ENCODE results near the gene TTLL10.
"Not testable (repeated sequence)": the region's sequence is repeated elsewhere in the genome, so short reads cannot be mapped to it uniquely, and the experiment has no call there.

The TTLL10 gene

DNA sequence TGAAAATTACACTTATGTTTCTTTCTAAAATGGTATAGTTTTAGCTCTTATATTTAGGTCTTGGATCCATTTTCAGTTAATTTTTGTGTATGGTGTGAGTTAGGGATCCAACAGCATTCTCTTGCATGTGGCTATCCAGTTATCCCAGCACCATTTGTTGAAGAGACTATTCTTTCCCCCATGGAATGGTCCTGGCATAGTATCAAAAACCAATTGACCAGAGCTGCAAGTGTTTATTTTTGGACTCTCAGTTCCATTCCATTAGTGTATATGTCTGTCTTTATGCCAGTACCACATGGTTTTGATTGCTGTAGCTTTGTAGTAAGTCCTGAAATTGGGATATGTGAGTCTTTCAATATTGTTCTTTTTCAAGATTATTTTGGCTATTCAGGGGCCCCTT, 14.3 kb downstream of the TTLL10 start:
- DNase-seq (ENCODE audit: low spot score) = no peak

DNA sequence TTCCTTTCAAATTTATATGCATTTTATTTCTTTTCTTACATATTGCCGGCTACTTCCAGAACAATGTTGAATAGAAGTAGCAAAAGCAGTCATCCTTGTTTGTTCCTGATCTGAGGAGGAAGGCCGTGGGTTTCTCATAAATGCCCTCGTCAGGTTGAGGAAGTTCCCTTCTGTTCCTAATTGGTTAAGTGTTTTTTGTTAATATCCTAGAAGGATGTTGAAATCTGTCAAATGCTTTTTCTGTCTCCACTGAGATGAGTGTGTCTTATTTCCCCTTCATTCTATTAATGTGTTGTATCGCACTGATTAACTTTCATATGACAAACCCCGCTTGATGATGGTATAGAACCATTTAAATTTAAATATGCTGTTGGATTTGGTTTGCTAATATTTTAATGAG, 15.4 kb downstream of the TTLL10 start:
- no peak for DNase-seq (ENCODE audit: low spot score)

GRCh38 chr1:1191734-1192133, 18.1 kb downstream of the TTLL10 start:
- no peak for DNase-seq (ENCODE audit: low spot score)

GRCh38 chr1:1194723-1195122, 21.0 kb downstream of the TTLL10 start:
- no peak for DNase-seq (ENCODE audit: low spot score)

DNA sequence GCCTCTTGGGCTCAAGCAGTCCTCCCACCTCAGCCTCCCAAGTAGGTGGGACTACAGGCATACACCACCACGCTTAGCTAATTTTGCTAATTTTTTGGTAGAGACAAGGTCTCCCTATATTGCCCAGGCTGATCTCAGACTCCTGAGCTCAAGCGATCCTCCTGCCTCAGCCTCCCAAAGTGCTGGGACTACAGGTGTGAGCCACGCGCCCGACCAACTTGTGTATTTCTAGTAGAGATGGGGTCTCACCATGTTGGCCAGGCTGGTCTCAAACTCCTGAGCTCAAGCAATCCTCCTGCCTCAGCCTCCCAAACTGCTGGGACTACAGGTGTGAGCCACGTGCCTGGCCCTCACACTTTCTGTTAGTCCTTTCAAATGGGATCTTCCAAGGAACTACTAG, 22.0 kb downstream of the TTLL10 start:
- DNase-seq (ENCODE audit: low spot score) = not testable (repeated sequence)

GRCh38 chr1:1196431-1197187, 22.9 kb downstream of the TTLL10 start:
- DNase-seq (ENCODE audit: low spot score) = no peak

- DNase-seq (ENCODE audit: low spot score) = no peak
Observed at GRCh38 chr1:1197188-1197500, 23.5 kb downstream of the TTLL10 start.

DNA sequence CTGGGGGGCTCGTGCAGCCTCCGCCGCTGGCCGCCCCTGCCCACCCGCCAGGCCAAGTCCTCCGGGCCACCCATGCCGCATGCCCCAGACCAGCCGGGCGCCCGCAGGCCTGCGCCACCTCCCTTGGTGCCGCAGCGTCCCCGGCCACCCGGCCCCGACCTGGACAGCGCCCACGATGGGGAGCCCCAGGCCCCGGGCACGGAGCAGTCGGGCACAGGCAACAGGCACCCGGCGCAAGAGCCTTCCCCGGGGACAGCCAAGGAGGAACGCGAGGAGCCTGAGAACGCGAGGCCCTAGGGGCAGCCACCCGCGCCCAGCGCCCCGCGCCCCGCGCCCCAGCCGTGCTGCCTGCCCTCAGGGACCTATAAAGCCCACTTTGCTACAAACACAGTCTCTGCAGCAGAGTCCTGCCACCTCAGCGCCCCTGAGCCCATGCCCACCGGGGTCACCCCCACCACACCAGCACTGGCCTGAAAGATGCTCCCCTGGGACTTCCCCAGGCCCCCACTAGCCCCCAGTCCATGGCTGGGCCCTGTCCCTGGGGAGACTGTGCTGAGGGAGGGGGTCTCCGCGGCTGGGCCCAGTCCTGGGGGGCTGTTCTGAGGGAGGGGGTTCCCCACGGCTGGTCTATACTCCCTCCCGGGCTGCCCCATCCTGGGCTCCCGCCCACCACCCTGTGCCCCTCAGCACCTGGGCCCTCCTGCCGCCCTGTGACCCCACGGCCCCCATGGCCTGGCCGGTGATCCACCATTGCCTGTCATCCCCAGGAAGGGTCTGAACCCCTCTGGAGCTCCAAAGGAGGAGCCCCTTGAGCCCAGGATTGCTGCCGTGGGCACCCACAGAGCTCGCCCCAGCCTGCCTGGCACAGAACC, 24.1 kb downstream of the TTLL10 start:
- no peak for DNase-seq (ENCODE audit: low spot score)

GRCh38 chr1:1198423-1199140, 24.9 kb downstream of the TTLL10 start:
- no peak for DNase-seq (ENCODE audit: low spot score)

DNA sequence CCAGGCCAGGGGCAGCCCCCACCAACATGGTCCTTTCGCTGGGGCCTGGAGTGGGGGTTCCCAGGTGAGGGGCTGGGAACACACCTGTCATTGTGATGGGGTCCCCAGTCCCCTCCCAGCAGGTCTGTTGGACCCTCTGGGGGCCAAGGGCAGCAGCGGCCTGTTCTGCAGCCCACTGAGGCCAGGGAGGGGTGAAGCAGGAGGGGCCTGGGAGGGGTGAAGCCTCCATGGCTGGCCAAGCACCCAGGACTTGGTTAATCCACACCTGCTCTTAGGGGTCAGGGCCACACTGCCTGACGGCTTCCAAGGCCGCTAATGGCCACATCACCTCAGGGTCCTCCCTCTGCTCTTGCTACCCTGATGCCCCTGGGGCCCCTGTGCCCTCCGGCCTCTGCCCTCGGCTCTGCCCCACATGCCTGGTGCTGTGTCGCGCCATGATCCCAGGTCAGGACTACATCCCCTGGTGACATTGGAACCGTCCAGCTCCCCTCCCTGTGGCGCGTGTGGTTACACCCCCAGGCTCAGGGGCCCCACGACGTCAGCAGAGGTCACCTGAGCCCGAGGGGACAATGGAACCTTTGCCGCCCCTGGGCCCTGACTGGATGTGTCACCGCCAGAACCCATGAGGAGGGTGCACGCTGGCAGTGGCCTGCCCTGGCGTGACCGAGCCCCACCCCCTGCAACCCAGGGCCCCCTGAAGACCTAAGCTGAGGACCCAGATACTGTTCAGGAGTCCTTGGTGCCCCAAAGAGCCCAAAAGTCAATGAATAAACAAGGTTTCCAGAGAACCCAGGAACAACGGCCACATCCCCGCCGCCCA, 25.7 kb downstream of the TTLL10 start:
- DNase-seq (ENCODE audit: low spot score) = no peak

- no peak for DNase-seq (ENCODE audit: low spot score)
Observed at GRCh38 chr1:1199961-1200875, 26.5 kb downstream of the TTLL10 start.

DNA sequence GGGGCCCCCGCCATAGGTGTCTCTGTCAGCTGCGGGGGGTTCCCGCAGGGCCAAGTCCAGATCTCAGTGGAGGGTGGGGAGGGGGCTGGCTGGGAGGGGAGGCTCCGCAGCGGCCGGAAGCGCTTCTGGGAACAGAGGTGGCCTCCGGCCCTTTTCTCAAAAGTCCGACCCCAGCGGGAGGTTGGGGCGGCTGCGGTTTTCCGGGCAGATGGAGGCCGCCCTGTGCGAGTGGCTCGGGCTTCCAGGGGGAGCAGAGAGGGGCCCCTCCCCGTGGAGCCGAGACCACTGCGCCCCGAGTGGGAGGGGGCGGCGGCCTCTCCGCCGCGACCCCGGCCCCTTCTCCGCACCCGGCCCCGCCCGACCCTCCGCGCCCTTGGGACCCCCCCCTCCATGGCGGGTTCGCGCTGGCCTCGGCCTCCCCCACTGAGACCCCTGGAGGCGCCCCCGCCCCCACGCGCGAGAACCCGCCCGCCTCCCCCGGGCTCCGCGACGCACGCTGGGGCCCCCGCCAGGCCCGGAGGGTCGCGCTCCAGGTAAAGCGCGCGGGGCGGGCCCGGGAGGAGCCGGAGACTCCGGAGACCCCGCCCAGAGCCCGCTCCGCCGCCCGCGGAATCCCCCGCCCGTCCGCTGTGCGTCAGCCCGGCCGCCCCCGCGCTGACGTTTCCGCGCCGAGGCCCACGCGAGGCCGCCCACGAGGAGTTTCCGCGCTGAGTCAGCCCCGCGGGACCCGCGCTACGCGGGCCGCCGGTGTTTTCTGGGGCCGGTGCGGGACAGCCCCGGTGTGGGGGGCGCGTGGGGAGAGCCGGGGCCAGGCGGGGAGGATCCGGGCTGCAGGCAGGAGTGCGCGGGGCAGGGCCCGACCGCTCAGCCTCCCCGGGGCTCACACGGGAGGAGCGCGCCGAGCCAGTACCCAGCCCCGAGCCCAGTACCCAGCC, 27.5 kb downstream of the TTLL10 start:
- no peak for DNase-seq (ENCODE audit: low spot score)

- no peak for DNase-seq (ENCODE audit: low spot score)
Observed at GRCh38 chr1:1202831-1203560, 29.3 kb downstream of the TTLL10 start.

DNA sequence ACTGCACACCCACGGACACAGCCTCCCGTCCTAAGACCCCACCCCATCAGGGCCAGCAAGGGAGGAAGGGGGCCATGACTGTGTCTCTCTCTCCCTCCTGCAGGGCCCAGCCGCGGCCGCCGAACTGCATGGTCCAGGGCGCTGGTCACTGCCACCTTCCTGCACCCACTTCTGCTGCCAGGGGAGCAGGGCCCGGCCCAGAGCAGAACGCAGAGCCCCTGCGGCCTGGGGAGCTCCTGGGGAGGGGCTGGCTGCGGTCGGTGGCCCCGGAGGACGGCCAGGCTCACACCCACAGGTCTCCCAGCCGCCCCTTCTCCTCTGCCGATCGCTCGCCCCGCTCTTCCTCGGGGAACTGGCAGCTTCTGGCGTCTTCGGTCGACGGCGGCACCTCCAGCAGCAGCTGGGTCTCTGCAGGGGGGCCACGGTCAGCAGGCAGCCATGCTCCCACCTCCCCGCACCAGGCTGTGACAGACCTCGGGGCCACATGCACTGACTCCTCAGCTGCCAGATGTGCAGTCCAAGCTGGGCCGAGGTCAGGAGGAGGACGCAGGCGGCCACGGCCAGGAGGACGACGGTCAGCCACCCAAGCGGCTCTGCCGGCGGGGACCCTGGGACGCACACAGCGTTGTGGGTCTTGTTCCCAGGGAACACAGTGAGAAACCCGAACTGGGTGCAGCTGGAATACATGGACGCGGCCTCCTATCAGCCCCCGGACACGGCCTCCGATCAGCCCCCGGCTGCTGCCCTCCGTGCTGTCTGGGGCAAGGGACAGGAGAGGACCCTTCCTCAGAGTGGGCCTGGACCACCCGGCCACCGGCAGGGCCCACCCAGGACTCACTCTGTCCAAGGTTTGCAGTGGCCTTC, 30.1 kb downstream of the TTLL10 start:
- DNase-seq (ENCODE audit: low spot score) = no peak

DNA sequence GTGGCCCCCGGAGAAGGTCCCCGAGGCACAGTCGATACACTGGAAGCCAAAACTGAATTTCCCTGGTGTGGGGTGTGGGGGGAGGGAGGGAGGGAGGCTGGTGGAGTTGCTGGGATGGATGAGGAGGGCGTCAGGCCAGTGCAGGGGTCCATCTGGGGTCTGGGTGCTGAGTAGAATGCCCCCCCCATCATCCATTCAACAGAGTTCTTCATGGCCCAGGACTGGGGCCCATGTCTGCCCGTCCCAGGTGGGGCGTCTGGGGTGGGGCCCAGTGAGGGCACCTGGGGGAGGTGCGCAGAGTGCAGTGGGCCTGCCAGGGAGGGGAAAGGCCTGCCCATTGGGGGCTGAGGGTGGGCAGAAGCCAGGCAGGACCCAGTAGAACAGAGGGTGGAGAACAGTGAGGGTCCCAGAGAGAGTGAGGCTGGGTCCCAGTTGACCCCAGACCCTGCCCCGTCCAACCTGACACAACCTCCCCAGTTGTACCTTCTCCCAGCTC, 30.8 kb downstream of the TTLL10 start:
- DNase-seq (ENCODE audit: low spot score) = no peak

DNA sequence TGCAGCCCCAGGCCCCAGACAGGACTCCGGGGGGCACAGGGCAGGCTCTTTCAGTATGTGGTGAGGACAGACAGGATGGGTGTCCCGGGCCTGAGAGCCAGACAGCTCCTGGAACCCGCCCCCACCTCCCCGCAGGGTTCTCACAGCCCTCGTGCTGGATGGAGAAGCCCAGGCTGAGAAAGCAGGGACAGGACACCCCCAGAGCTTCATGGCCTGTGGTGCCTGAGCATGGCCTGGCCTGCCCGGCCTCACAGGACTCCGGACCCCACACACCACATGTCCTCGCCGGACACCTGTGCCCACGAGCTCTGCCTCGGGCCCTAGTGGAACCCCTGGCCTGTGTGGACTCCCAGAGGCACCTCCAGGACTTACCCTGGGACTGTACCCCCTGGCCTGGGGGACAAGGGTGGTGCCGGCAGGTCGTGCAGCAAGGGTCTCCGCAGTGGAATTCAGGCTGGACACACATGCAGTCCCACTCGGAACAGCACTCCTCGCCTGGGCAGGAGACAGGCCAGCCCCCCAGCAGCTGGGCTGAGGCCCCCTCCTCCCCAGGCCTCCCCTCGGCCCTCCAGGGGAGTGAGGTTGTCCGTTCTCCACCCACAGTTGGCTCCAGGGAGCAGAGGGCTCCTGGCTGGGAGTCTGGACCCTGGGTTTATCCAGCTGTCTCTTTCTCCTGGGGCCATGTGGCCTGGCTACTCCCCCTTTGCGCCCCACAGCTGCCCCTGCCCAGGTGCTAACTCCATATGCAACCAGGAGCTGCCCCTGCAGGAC, 31.5 kb downstream of the TTLL10 start:
- DNase-seq (ENCODE audit: low spot score) = no peak

Data from SK-N-DZ (cell line).